AG04449 (cell line): ENCODE data around the gene ZBTB42.
"Not testable (repeated sequence)": the region's sequence is repeated elsewhere in the genome, so short reads cannot be mapped to it uniquely, and the experiment has no call there.

Source experiments
- CTCF ChIA-PET: fragments of 350-600 bp; formaldehyde crosslinking; extraction: SDS; loops from one replicate; lab custom pipeline; 2021; ENCODE audit warnings: antibody characterized with exemption; lab: Yijun Ruan, JAX
- POLR2A ChIA-PET: fragments of 400-600, 350-600 bp; formaldehyde crosslinking; extraction: SDS; loops from one replicate; lab custom pipeline; 2020; ENCODE audit warnings: antibody characterized with exemption, inconsistent platforms; lab: Yijun Ruan, JAX
- DNase-seq: peaks from one replicate; pipeline ENCODE4 v3.0.0-alpha.2; 2010; ENCODE audit warnings: low read depth, low spot score
- H3K4me3 ChIP-seq: 2 replicates; pipeline ENCODE4 v1.5.1; 2011; ENCODE audit warnings: low read depth, mild to moderate bottlenecking, control low read depth, low read length
- CTCF ChIP-seq: IDR thresholded peaks from one replicate; pipeline ENCODE4 v1.5.1; 2011; ENCODE audit warnings: mild to moderate bottlenecking, moderate library complexity, low read length, control low read depth, inconsistent platforms; ENCODE audit not compliant: insufficient read depth; ENCODE audit errors: missing control alignments

Gene ZBTB42

GRCh38 chr14:104808456-104808855 is 7.6 kb downstream of the ZBTB42 start:
- no peak overlapping the region for H3K4me3 ChIP-seq
- POLR2A ChIA-PET = no interaction called here
- TF ChIP-seq CTCF = no peak
- no peak for DNase-seq
- CTCF ChIA-PET = no interaction called here

- POLR2A ChIA-PET = no interaction called here
- no peak overlapping the region for H3K4me3 ChIP-seq
- no peak for DNase-seq
- TF ChIP-seq CTCF = no peak
- CTCF ChIA-PET = interaction anchor here (2.9 kb wide), 1 partner anchor 16 kb away, joined by 16 read pairs; no protein-coding TSS in a partner anchor
Observed at GRCh38 chr14:104810316-104810715, 9.4 kb downstream of the ZBTB42 start.

- ChIA-PET CTCF (interaction anchor here (0.8 to 1.0 kb wide), 3 partner anchors 11 to 43 kb away, joined by 3 to 4 read pairs (median 3); no protein-coding TSS in a partner anchor), POLR2A (no interaction called here)
- DNase-seq = no peak
- no peak for TF ChIP-seq CTCF
- no peak overlapping the region for H3K4me3 ChIP-seq
Observed at GRCh38 chr14:104813286-104813685, 12.4 kb downstream of the ZBTB42 start.

- CTCF ChIA-PET, DNase-seq, POLR2A ChIA-PET: not testable (repeated sequence)
- peak overlapping the region; percentile 89 for H3K4me3 ChIP-seq
Observed at GRCh38 chr14:104814701-104815100, 13.8 kb downstream of the ZBTB42 start.

- no peak for DNase-seq
- ChIA-PET POLR2A (no interaction called here), CTCF (interaction anchor here (0.9 kb wide), 1 partner anchor 47 kb away, joined by 3 read pairs; no protein-coding TSS in a partner anchor)
- H3K4me3 ChIP-seq = peak overlapping the region; percentile 89
- TF ChIP-seq CTCF = no peak
Observed at GRCh38 chr14:104816616-104816884, 15.6 kb downstream of the ZBTB42 start.

- H3K4me3 ChIP-seq = no peak overlapping the region
- CTCF ChIA-PET = interaction anchor here (0.8 to 1.0 kb wide), 2 partner anchors 9 to 64 kb away, joined by 3 to 5 read pairs; no protein-coding TSS in a partner anchor
- POLR2A ChIA-PET = interaction anchor here (1.6 kb wide), 1 partner anchor 24 kb away, joined by 3 read pairs; no protein-coding TSS in a partner anchor
- no peak for TF ChIP-seq CTCF
- no peak for DNase-seq
Observed at GRCh38 chr14:104817930-104818713, 17.2 kb downstream of the ZBTB42 start.
